Peyer's patch (tissue), 4 donors: Measurements from ENCODE around the gene BICD1.

Source experiments
- POLR2A ChIP-seq, 2 donors: fragments of 450-650 bp; IDR thresholded peaks; one replicate each; pipeline ENCODE4 v1.5.1; 2017; ENCODE audit warnings: antibody characterized with exemption in 2 of 2, mild to moderate bottlenecking in 2 of 2, moderate library complexity in 2 of 2
- TF ChIP-seq, protein P1 (sequence below), 6 experiments: fragments of 450-650 bp in 4 of 6; fragments of 200-600 bp in 2 of 6; sonication (generic) in 1 of 6; IDR thresholded peaks; one replicate each; pipeline ENCODE4 v1.5.1; 2017 to 2019; ENCODE audit warnings: antibody characterized with exemption in 6 of 6, mild to moderate bottlenecking in 3 of 6, moderate library complexity in 1 of 6

DNA sequence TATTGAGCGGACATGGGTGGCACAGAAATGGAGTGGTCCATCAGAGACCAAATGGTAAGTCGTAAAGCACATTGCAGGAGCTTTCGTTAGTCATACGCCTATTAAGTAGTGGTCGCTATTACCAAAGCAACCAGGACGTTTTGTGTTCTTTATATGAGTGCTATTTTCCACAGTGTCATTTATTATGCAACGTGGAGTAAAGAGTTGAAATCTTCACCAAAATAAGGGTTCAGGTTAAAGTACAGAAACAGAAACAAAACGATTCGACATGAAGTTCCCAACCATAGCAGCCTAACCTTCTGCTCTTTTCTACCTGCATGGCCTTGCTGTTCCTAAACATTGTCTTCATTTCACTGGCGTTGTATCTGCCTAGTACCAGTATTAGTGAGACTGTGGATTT is 272.6 kb downstream of the BICD1 start:
- TF ChIP-seq, protein P1, sequence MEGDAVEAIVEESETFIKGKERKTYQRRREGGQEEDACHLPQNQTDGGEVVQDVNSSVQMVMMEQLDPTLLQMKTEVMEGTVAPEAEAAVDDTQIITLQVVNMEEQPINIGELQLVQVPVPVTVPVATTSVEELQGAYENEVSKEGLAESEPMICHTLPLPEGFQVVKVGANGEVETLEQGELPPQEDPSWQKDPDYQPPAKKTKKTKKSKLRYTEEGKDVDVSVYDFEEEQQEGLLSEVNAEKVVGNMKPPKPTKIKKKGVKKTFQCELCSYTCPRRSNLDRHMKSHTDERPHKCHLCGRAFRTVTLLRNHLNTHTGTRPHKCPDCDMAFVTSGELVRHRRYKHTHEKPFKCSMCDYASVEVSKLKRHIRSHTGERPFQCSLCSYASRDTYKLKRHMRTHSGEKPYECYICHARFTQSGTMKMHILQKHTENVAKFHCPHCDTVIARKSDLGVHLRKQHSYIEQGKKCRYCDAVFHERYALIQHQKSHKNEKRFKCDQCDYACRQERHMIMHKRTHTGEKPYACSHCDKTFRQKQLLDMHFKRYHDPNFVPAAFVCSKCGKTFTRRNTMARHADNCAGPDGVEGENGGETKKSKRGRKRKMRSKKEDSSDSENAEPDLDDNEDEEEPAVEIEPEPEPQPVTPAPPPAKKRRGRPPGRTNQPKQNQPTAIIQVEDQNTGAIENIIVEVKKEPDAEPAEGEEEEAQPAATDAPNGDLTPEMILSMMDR (IDR thresholded peaks at IDR 0.05): no peak
- TF ChIP-seq POLR2A (IDR thresholded peaks at IDR 0.05): no peak
